A549 treated with AZD2906 at 1 μM for 4 hours (cell line): ENCODE results near the gene TJAP1. TPM values are rescaled to one million over a fixed set of nuclear protein-coding genes. Genes with fewer than 3 reads are reported as not detected.

Source experiments
- total RNA-seq: library from RNA; stranded (reverse); fragments of 200-300 nt; extraction: Qiagen RNA extraction; gene quantifications from 5 replicates; pipeline ENCODE4 v1.2.3, GENCODE V29; 2022

Gene TJAP1
- 15.3 to 19.5 TPM (median 17.9 TPM) in 5 replicates for total RNA-seq

GRCh38 chr6:43477235-43478007 lies at the start of gene TJAP1:
Gene TJAP1, plus strand, starts transcription at chr6:43477570. Its CDS starts 21,432 bp downstream, at chr6:43499002.

GRCh38 chr6:43455531-43456428 lies 21.6 kb upstream of the TJAP1 start, which contains the start of gene DLK2:
Gene DLK2, minus strand, starts transcription at chr6:43455548. Its CDS starts 723 bp downstream, at chr6:43454825.

GRCh38 chr6:43509984-43510826 lies 32.8 kb downstream of the TJAP1 start, which contains the start of gene LRRC73:
Gene LRRC73, minus strand, starts transcription at chr6:43510346. Its CDS starts 561 bp downstream, at chr6:43509785.

GRCh38 chr6:43516697-43517504 lies 39.5 kb downstream of the TJAP1 start, which contains the start of the genes POLR1C and YIPF3:
Gene POLR1C, plus strand, starts transcription at chr6:43517089. Its CDS starts 21 bp downstream, at chr6:43517110.
Gene YIPF3, minus strand, starts transcription at chr6:43516926. Its CDS starts 119 bp downstream, at chr6:43516807.

Other genes starting within 250 kb of the TJAP1 start
- 77.7 to 112 TPM (median 101 TPM) in 5 replicates for gene DNPH1, start 248.1 kb upstream of the TJAP1 start, total RNA-seq
- gene TTBK1, start 234.1 kb upstream of the TJAP1 start, total RNA-seq, result 0.03 to 0.06 TPM (median 0.03 TPM) in 5 replicates
- gene SLC22A7, start 179.3 kb upstream of the TJAP1 start, total RNA-seq, result not detected in 5 replicates
- 0.27 to 0.62 TPM (median 0.37 TPM) in 5 replicates for gene CRIP3, start 168.7 kb upstream of the TJAP1 start, total RNA-seq
- gene ZNF318, start 107.9 kb upstream of the TJAP1 start, total RNA-seq, result 3.9 to 5.4 TPM (median 4.7 TPM) in 5 replicates
- 6.0 to 11.5 TPM (median 9.5 TPM) in 5 replicates for gene ABCC10, start 50.0 kb upstream of the TJAP1 start, total RNA-seq
- gene DLK2, start 22.0 kb upstream of the TJAP1 start, total RNA-seq, result 5.6 to 9.0 TPM (median 8.9 TPM) in 5 replicates
- 0.48 to 1.2 TPM (median 1.1 TPM) in 5 replicates for gene LRRC73, start 32.8 kb downstream of the TJAP1 start, total RNA-seq
- gene YIPF3, start 39.4 kb downstream of the TJAP1 start, total RNA-seq, result 67.8 to 70.6 TPM (median 69.1 TPM) in 5 replicates
- gene POLR1C, start 39.5 kb downstream of the TJAP1 start, total RNA-seq, result 43.3 to 56.9 TPM (median 44.6 TPM) in 5 replicates
- gene XPO5, start 98.5 kb downstream of the TJAP1 start, total RNA-seq, result 23.5 to 28.5 TPM (median 26.2 TPM) in 5 replicates
- gene POLH, start 98.6 kb downstream of the TJAP1 start, total RNA-seq, result 8.1 to 10.2 TPM (median 8.4 TPM) in 5 replicates
- 15.4 to 19.6 TPM (median 17.6 TPM) in 5 replicates for gene GTPBP2, start 151.7 kb downstream of the TJAP1 start, total RNA-seq
- gene MAD2L1BP, start 158.3 kb downstream of the TJAP1 start, total RNA-seq, result 34.3 to 36.8 TPM (median 35.9 TPM) in 5 replicates
- gene RSPH9, start 167.5 kb downstream of the TJAP1 start, total RNA-seq, result 0.15 to 0.27 TPM (median 0.17 TPM) in 5 replicates
- 47.1 to 51.8 TPM (median 50.0 TPM) in 5 replicates for gene MRPS18A, start 210.2 kb downstream of the TJAP1 start, total RNA-seq